HepG2 (cell line): Measurements from ENCODE around the gene CLDN14. TPM values are rescaled to one million over a fixed set of nuclear protein-coding genes. Genes with fewer than 3 reads are reported as not detected.

Experiments used
- ATAC-seq: fragments of 200-7000 bp; cut with Tn5 transposase; 3 replicates; pipeline ENCODE4 v1.9.1; 2020; ENCODE audit warnings: mild to moderate bottlenecking, moderate library complexity
- BruUV-seq: library from RNA; stranded (reverse); fragments of 400-500 nt; replicated peaks from 2 replicates; lab custom pipeline; 2021; lab: Mats Ljungman, UMichigan
- CTCF ChIA-PET: fragments of 300-600 bp; formaldehyde crosslinking; extraction: SDS; loops from one replicate; lab custom pipeline; 2021; ENCODE audit warnings: low total read pairs, inconsistent platforms, low intra/inter-chr PET ratio; lab: Yijun Ruan, JAX
- POLR2A ChIA-PET: fragments of 350-600 bp; sonication (Branson Sonifier 250); formaldehyde crosslinking; loops from one replicate; lab custom pipeline; 2020; ENCODE audit warnings: antibody characterized with exemption, inconsistent platforms; lab: Yijun Ruan, JAX
- DNase-seq: peaks from one replicate; pipeline ENCODE4 v3.0.0-alpha.2; 2015; ENCODE audit warnings: low spot score
- FAIRE-seq: peaks from 3 replicates; lab custom pipeline; 2011; peaks lifted over from hg19 to GRCh38; lab: Jason Lieb, UNC
- H2AFZ ChIP-seq: one replicate; pipeline ENCODE4 v1.6.1; 2011; ENCODE audit warnings: low read length, inconsistent platforms
- H3K27ac ChIP-seq: fragments of 300-600 bp; 3 replicates; pipeline ENCODE4 v1.8.0; 2011; ENCODE audit warnings: mixed run types, mild to moderate bottlenecking, mixed read lengths, low read length, inconsistent platforms; ENCODE audit not compliant: insufficient read depth; ENCODE audit errors: extremely low read length
- H3K27me3 ChIP-seq, 2 experiments: fragments of 200-600 bp in 1 of 2; 2 replicates in 1 of 2; 3 replicates in 1 of 2; pipeline versions ENCODE4 v1.6.0 to v1.8.0; 2011; ENCODE audit warnings: low read length in 2 of 2, mild to moderate bottlenecking in 2 of 2, moderate library complexity in 2 of 2, inconsistent platforms in 1 of 2; ENCODE audit not compliant: insufficient read depth in 2 of 2, control insufficient read depth in 1 of 2
- H3K36me3 ChIP-seq, 2 experiments: fragments of 200-600 bp in 1 of 2; replicated peaks in 1 of 2; 2 replicates in 1 of 2; 3 replicates in 1 of 2; pipeline versions ENCODE4 v1.5.1 to v1.8.0; 2011; ENCODE audit warnings: low read length in 2 of 2, inconsistent platforms in 1 of 2; ENCODE audit not compliant: insufficient read depth in 2 of 2, control insufficient read depth in 1 of 2
- H3K4me1 ChIP-seq: 2 replicates; pipeline ENCODE4 v1.5.1; 2012; ENCODE audit warnings: low read length, inconsistent platforms; ENCODE audit not compliant: insufficient read depth
- H3K4me2 ChIP-seq: 2 replicates; pipeline ENCODE4 v1.6.0; 2011; ENCODE audit warnings: low read depth, low read length, inconsistent platforms
- H3K4me3 ChIP-seq, 3 experiments: fragments of 200-600 bp in 1 of 3; sonication (generic), shearing (Covaris generic) in 1 of 3; replicated peaks in 1 of 3; 2 replicates each; pipeline ENCODE4 v1.5.1; 2011 to 2016; ENCODE audit warnings: low read length in 3 of 3, inconsistent platforms in 2 of 3, low read depth in 2 of 3, mild to moderate bottlenecking in 2 of 3, control low read depth in 1 of 3, mixed read lengths in 1 of 3; ENCODE audit not compliant: insufficient read depth in 1 of 3
- H3K79me2 ChIP-seq: one replicate; pipeline ENCODE4 v1.6.1; 2011; ENCODE audit warnings: low read length, inconsistent platforms; ENCODE audit not compliant: insufficient read depth
- H3K9ac ChIP-seq: 2 replicates; pipeline ENCODE4 v1.6.0; 2011; ENCODE audit warnings: mild to moderate bottlenecking, low read depth, low read length, inconsistent platforms; ENCODE audit not compliant: insufficient read depth
- H3K9me3 ChIP-seq: 2 replicates; pipeline ENCODE4 v1.5.1; 2012; ENCODE audit warnings: mild to moderate bottlenecking, low read length
- H4K20me1 ChIP-seq: 2 replicates; pipeline ENCODE4 v1.6.0; 2011; ENCODE audit warnings: inconsistent platforms, mild to moderate bottlenecking, low read length, moderate library complexity; ENCODE audit not compliant: insufficient read depth
- BCL6 ChIP-seq: IDR thresholded peaks from 2 replicates; pipeline ENCODE4 v1.6.1; 2016; ENCODE audit warnings: missing genetic modification reagents, missing compliant biosample characterization
- BRF2 ChIP-seq: sonication (generic); formaldehyde crosslinking; IDR thresholded peaks from 2 replicates; pipeline ENCODE4 v1.8.1; 2022; ENCODE audit warnings: mild to moderate bottlenecking, missing genetic modification reagents
- MEIS2 ChIP-seq: sonication (generic); formaldehyde crosslinking; IDR thresholded peaks from 2 replicates; pipeline ENCODE4 v1.9.0; 2021; ENCODE audit warnings: mild to moderate bottlenecking, missing genetic modification reagents
- SMYD3 ChIP-seq: sonication (generic); formaldehyde crosslinking; IDR thresholded peaks from 2 replicates; pipeline ENCODE4 v1.8.1; 2023; ENCODE audit warnings: mild to moderate bottlenecking, missing genetic modification reagents
- SP140L ChIP-seq: sonication (generic); formaldehyde crosslinking; IDR thresholded peaks from 2 replicates; pipeline ENCODE4 v1.4.0; 2020; ENCODE audit warnings: missing genetic modification reagents, borderline replicate concordance
- SRSF9 ChIP-seq: fragments of 200-400 bp; formaldehyde crosslinking; IDR thresholded peaks from 2 replicates; pipeline ENCODE4 v1.6.1; 2018; ENCODE audit warnings: borderline replicate concordance, mild to moderate bottlenecking, low read depth, low read length; ENCODE audit not compliant: insufficient read depth, poor library complexity, severe bottlenecking
- ZNF580 ChIP-seq: IDR thresholded peaks from 2 replicates; pipeline ENCODE4 v1.6.1; 2016; ENCODE audit warnings: low read depth, borderline replicate concordance
- WGBS: methylation state at CpG from one replicate; pipeline ENCODE4 v1.1.6; 2017; ENCODE audit warnings: low lambda C conversion rate; 5-methylcytosine and 5-hydroxymethylcytosine counted together
- in situ Hi-C: cut with HindIII; loops from 2 replicates; pipeline ENCODE4 v1.10.0; 2017; ENCODE audit warnings: low pct_unique_long_range_greater_than_20kb; ENCODE audit not compliant: extremely low pct_ligation_motif_present
- intact Hi-C: fragments of 100-400 bp; cut with micrococcal nuclease; formaldehyde crosslinking; loops from one replicate; pipeline ENCODE4 v1.10.0; 2022; ENCODE audit not compliant: unreplicated experiment
- polyA plus RNA-seq, 8 experiments: library from polyadenylated mRNA; depleted of rRNA in 3 of 8; stranded (reverse) in 7 of 8; unstranded in 1 of 8; fragments of >200 nt; fragmentation: Illumina TruSeq in 4 of 8; extraction: Trizol in 4 of 8; gene quantifications; 2 replicates each; pipeline versions ENCODE4 v1.2.1 to v1.2.3, GENCODE V29; 2011 to 2016; ENCODE audit warnings: low read depth in 4 of 8, missing spikeins in 1 of 8, mixed read lengths in 1 of 8; ENCODE audit not compliant: insufficient read depth in 1 of 8
- total RNA-seq, 5 experiments: library from RNA; depleted of rRNA; stranded (reverse); fragments of >200 nt; fragmentation: Illumina TruSeq; extraction: Trizol; gene quantifications; 2 replicates each; pipeline ENCODE4 v1.2.3, GENCODE V29; 2016; ENCODE audit warnings: low read depth in 1 of 5
- TF ChIP-seq, protein P1 (sequence below): sonication (generic); formaldehyde crosslinking; IDR thresholded peaks from 2 replicates; pipeline ENCODE4 v1.4.0; 2020; ENCODE audit warnings: mild to moderate bottlenecking, missing genetic modification reagents, borderline replicate concordance
- TF ChIP-seq, protein P2 (sequence below): sonication (generic); formaldehyde crosslinking; IDR thresholded peaks from 2 replicates; pipeline ENCODE4 v1.5.0; 2020; ENCODE audit warnings: missing genetic modification reagents

The CLDN14 gene
- total and polyA plus RNA-seq, 2 of the 13 experiments (the other 11 are each of a cell fraction or from before 2014, with no cell fraction given), result 1.1 to 1.4 TPM

GRCh38 chr21:36522219-36522808, 42.4 kb upstream of the CLDN14 start:
- no peak for ATAC-seq
- Histone ChIP-seq H3K4me2 (no peak overlapping the region), H3K27me3 (peaks cover 2 to 12% of the 10 kb centered on the region in 2 experiments; a peak in 2 of 5 replicates), H3K27ac (no peak overlapping the region)
- POLR2A ChIA-PET, result no interaction called here
- TF ChIP-seq, protein P1, sequence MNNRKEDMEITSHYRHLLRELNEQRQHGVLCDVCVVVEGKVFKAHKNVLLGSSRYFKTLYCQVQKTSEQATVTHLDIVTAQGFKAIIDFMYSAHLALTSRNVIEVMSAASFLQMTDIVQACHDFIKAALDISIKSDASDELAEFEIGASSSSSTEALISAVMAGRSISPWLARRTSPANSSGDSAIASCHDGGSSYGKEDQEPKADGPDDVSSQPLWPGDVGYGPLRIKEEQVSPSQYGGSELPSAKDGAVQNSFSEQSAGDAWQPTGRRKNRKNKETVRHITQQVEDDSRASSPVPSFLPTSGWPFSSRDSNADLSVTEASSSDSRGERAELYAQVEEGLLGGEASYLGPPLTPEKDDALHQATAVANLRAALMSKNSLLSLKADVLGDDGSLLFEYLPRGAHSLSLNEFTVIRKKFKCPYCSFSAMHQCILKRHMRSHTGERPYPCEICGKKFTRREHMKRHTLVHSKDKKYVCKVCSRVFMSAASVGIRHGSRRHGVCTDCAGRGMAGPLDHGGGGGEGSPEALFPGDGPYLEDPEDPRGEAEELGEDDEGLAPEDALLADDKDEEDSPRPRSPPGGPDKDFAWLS, result no peak
- TF ChIP-seq BRF2 (CRISPR knock-in tag), result no peak
- TF ChIP-seq ZNF580, result no peak
- no peak for TF ChIP-seq BCL6 (CRISPR knock-in tag)
- no peak for TF ChIP-seq SMYD3 (CRISPR knock-in tag)
- TF ChIP-seq, protein P2, sequence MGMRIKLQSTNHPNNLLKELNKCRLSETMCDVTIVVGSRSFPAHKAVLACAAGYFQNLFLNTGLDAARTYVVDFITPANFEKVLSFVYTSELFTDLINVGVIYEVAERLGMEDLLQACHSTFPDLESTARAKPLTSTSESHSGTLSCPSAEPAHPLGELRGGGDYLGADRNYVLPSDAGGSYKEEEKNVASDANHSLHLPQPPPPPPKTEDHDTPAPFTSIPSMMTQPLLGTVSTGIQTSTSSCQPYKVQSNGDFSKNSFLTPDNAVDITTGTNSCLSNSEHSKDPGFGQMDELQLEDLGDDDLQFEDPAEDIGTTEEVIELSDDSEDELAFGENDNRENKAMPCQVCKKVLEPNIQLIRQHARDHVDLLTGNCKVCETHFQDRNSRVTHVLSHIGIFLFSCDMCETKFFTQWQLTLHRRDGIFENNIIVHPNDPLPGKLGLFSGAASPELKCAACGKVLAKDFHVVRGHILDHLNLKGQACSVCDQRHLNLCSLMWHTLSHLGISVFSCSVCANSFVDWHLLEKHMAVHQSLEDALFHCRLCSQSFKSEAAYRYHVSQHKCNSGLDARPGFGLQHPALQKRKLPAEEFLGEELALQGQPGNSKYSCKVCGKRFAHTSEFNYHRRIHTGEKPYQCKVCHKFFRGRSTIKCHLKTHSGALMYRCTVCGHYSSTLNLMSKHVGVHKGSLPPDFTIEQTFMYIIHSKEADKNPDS, result no peak
- no peak for TF ChIP-seq MEIS2
- TF ChIP-seq SP140L (CRISPR knock-in tag), result no peak
- TF ChIP-seq SRSF9, result no peak
- TF ChIP-seq, all 625 proteins: peak for 0
- no peak for FAIRE-seq
- intact Hi-C loops (no loop called here), in situ Hi-C loops (no loop called here)
- H3K36me3 ChIP-seq, result no peaks in the 10 kb centered on the region
- no peaks in the 10 kb centered on the region for H3K79me2 ChIP-seq
- CTCF ChIA-PET, result no interaction called here
- no peaks in the 10 kb centered on the region for H3K9me3 ChIP-seq
- H3K9ac ChIP-seq, result no peak overlapping the region
- WGBS, result 71% methylated on average over 14 of the region's 14 CpGs
- H3K4me3 ChIP-seq, result no peak overlapping the region
- no peak overlapping the region for H2AFZ ChIP-seq
- no peaks in the 10 kb centered on the region for H3K4me1 ChIP-seq
- H4K20me1 ChIP-seq, result no peaks in the 10 kb centered on the region
- no TSS peak for BruUV-seq
- DNase-seq, result no peak
